Medulla oblongata (tissue), 1 donor: ENCODE data around the gene ZNF467.

Experiments
- DNase-seq: peaks from one replicate; pipeline ENCODE4 v3.0.0-alpha.2; 2015; ENCODE audit errors: extremely low spot score

The ZNF467 gene

GRCh38 chr7:149748076-149748874 lies 25.1 kb downstream of the ZNF467 start:
- no peak for DNase-seq

DNA sequence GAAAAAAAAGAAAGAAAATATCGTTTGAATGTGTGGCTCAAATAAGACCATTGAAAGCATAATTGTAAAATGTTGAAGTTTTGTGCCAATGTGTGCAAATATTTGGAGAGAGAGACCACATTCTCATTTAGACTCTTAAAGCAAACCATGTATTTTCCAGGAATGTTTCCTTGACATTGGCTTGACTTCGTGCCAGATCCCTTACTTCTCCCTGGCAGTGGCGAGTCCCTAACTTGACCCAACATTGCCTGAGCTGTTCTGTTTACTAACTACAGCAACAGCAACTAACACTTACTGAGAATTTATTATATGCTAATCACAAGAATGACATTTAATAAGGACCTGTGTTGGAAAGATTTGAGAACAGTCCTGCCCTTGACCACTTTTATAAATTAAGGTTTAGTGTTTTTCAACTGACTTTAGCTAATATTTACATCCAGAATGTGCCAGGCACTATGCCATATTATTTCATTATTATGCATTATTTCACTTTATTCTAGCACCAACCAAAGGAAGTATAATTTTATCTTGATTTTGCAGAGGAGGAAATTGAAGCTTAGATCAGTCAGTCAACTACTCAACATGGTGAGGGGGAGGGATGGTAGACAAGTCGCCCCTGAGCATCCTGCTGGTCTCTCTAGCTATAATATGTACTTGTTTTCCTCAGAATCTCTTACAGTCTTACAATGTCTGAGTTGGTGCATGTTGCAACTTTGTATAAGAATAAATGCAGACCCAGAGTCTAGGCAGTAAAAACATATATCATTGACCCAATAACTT lies 29.7 kb downstream of the ZNF467 start:
- DNase-seq = no peak

- DNase-seq = peak; percentile 87
Measured at GRCh38 chr7:149742075-149742701, 31.2 kb downstream of the ZNF467 start.

DNA sequence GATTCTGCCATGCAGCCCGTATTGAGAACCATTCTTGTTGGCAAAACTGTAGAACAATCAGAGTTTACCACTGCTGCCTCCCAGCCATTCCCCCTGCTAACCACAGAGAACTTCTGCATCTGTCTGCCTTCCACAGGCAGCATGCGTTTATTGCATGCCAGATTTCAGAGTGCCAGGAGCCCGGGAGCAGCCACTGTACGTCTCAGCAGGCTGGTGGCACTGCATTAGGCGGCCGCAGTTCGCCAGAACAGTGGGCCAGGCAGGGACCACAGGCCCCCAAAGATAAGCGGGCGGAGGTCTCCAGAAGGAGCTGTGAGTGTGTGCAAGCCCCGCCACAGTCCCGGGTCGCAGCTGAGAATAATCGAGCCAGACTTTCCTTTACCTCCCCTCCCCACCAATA lies 31.8 kb downstream of the ZNF467 start:
- peak; percentile 73 for DNase-seq

GRCh38 chr7:149736478-149737360 lies 36.7 kb downstream of the ZNF467 start:
- no peak for DNase-seq

DNA sequence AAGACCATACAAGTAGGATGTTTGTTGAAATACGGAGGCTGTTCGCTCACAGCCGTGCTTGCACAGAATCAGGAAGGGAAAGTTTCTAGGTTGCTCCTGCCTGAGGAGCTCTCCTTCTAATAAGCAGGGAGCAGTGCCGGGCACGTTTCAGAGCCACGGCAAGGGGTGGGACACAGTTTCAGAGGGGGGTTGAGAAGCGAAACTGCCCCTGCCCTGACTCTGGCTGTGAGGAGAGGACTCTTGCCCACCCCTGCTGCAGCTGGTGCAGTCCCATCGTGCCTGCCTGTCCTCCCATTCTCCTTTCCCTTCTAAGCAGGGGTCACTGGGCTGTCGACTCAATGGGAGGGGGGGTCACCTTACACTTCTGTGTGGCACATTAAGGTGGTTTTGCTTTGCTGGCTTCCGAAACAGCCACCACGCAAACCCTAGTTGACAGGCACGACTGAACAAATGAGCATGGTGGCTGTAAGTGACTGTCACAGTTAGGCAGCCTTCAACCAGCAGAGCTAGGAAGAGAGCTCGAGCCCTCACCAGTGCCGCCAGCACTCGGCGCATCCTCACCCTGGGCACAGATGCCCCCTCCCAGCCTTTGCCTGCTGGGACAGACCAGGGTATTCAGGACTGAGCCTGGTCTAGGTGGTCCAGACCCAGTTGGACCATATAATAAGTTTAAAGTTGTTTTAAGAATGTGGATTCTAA lies 37.5 kb downstream of the ZNF467 start:
- DNase-seq = no peak

GRCh38 chr7:149735181-149735602 lies 38.2 kb downstream of the ZNF467 start:
- DNase-seq = no peak

GRCh38 chr7:149734791-149735075 lies 38.7 kb downstream of the ZNF467 start:
- no peak for DNase-seq

DNA sequence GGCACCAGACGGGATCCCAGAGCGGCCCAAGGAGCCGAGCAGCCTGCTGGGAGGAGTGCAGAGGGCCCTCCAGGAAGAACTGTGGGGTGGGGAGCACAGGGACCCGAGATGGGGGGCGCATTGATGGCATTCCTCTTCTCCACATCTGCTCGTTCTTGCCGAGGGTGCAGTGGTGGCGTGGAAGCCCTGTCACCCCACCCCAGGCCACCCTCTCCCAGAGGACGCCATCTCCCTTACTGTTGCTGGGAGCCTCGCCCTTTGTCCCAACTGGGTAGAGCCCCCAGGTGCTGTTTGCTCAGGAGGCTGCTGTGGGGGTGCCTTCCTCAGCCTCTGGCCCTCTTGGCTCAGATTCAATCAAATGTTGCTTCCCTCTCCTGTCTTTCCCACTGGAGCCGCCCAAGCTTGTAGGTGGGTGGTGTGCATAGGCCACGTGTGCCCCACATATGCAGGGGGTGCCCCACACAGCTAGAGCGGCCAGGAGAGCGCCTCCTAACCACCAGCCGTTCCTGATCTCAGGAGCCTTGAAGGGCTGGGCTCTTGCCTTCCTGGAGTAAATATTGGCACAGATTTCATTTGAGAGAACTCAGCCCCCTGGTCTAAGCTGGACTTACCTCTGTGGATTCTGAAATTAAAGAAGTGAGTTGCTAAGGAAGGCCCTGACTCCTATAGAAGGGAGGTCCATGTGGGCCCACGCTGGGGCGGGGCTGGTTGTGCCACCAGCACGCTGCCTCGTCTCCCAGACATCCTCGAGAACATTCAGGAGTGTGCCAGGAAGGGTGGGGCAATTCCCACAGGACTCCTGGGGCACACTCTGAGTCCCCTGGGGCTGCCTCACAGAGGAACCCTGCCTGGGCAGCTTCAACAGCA lies 39.2 kb downstream of the ZNF467 start:
- DNase-seq = no peak

DNA sequence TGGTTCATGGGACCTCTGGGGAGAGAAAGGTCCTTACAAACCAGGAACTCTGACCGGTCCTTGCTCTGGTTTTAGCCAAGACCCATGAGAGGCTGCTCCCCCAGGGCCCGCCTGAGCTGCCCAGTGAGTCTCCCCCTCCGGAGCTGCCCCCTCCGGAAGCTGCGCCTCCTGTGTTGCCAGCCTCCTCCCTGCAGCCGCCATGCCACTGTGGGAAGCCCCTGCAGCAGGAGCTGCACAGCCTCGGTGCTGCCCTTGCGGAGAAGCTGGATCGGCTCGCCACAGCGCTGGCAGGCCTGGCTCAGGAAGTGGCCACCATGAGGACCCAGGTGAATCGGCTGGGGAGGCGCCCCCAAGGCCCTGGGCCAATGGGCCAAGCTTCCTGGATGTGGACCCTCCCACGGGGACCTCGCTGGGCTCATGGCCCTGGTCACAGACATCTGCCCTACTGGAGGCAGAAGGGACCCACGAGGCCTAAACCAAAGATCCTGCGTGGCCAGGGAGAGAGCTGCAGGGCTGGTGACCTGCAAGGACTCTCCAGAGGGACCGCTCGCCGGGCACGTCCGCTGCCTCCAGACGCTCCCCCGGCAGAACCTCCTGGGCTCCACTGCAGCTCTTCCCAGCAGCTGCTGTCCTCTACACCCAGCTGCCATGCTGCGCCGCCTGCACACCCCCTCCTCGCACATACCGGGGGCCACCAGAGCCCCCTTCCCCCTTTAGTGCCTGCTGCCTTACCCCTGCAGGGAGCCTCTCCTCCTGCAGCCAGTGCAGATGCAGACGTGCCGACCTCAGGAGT lies 40.1 kb downstream of the ZNF467 start:
- no peak for DNase-seq

DNA sequence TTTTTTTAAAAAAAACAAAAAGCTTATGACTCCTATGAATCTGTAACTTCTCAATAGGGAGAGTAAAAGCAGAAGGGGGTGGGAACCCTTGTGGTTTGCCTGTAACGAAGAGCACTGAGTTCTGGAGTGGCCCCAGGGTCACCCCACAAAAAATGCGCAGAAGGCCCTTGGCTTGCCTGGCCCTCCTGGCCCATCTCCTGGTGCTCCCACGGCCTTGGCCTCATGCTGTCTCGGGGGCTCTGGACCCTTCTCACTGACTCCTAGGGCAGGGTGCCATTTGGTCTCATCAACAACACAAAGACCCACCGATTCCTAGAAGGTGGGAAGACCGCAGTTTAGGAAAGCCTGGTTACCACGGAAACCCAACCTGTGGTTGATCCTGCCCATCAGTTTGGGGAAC lies 40.8 kb downstream of the ZNF467 start:
- no peak for DNase-seq

GRCh38 chr7:149732111-149732561 lies 41.3 kb downstream of the ZNF467 start:
- DNase-seq = no peak

GRCh38 chr7:149731207-149731955 lies 42.0 kb downstream of the ZNF467 start:
- no peak for DNase-seq

DNA sequence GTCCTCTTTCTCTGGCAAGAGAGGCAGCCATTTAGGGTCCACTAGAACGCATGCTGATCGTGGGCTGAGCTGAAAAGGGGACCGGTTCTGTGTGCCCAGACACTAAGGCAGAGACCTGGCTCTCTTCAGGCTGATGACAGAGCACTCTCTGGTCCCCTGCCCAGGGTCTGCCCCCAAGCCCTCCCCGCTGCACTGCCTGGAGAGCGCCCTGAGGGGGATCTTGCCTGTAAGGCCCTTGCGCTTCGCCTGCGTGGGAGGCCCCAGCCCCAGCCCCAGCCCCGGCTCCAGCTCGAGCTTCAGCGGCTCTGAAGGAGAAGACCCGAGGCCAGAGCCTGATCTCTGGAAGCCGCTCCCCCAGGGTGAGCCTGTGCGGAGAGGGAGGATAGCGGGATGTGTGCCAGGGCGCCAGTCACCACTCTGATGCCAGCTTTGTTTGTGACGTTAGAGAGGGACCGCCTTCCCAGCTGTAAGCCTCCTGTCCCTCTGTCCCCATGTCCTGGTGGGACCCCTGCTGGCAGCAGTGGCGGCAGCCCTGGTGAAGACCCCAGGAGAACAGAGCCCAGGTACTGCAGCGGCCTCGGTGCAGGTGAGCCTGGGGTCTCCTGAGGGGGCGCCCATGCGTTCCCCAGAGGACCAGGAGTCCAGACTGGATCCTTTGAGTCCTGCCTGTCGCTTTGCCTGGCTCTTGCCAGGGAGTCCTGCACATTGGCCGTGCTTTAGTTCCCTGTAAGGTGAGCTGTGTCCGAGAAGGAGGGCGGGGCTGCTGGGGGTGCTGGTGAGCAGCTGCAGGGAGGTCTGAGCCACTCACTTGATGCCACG lies 43.2 kb downstream of the ZNF467 start:
- peak; percentile 60 for DNase-seq

- DNase-seq = no peak
Measured at GRCh38 chr7:149729586-149729982, 43.8 kb downstream of the ZNF467 start.

DNA sequence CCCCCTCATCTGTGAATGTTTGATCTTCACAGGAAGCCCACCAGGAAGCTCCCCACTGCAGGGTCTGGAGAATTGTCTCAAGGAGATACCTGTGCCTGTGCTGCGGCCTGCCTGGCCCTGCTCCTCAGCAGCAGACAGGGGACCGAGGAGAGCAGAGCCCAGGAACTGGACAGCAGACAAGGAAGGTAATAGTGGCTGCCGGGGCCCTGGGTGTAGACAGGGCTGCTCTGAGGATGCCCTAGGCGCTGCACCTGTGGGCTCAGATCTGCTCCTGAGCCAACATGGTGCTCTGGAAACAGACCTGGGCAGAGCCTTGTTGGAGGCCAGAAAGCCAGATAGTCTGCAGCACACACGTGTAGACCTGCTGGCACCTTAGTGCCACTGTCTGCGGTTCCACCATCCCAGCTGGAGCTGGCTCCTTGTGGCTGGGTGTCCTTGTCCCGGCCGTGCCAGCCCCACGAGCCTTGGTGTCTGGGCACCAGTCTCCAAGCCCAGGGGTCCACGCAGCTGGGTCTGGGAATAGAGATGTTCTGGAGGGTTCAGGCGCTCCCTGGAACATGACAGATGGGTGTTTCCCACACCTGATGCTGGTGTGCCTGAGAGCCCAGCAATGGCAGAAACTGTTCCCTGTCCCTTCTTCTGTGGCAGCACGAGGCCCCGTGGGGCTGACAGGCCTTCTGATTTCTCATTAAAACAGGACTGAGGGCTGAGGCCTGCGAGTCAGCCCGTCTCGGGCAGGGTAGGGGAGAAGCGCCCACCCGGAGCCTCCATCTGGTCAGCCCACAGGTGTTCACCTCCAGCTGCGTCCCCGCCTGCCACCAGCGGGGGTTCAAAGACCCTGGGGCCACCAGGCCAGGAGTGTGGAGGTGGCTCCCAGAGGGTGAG lies 44.7 kb downstream of the ZNF467 start:
- DNase-seq = no peak
